GM19395 (cell line): ENCODE measurements around the gene ZGRF1.
"Not testable (repeated sequence)": the region's sequence is repeated elsewhere in the genome, so short reads cannot be mapped to it uniquely, and the experiment has no call there.

Experiments used
- ATAC-seq: cut with Tn5 transposase; IDR thresholded peaks from one replicate; pipeline ENCODE4 v1.9.1; 2021; ENCODE audit warnings: mild to moderate bottlenecking, moderate library complexity; ENCODE audit not compliant: unreplicated experiment

Gene ZGRF1

DNA sequence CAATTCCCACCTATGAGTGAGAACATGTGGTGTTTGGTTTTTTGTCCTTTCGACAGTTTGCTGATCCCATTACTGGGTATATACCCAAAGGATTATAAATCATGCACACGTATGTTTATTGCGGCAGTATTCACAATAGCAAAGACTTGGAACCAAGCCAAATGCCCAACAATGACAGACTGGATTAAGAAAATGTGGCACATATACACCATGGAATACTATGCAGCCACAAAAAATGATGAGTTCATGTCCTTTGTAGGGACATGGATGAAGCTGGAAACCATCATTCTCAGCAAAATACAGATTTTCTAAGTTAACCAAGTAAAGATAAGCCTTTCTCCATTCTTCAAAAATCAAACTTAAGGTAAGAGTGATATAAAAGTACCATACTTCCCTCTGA lies 82.4 kb downstream of the ZGRF1 start:
- ATAC-seq = not testable (repeated sequence)

DNA sequence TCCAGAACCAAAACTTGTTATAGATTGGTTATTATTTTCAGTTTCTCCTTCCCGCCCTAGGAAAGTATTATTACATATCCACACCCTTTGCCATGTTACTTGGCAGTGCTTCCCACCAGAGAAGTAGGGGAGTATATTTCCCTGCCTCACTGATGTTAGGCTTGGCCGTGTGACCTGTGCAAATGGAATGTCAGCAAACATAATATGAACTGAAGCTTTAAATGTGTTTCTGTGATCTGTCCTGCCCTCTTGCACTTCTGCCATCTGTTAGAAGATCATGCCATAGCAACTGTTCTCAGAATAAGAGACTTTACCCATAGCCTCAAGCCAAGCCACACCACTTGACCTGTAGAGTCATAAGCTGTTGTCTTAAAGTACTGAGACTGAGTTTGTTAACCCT lies 84.0 kb downstream of the ZGRF1 start:
- no peak for ATAC-seq

DNA sequence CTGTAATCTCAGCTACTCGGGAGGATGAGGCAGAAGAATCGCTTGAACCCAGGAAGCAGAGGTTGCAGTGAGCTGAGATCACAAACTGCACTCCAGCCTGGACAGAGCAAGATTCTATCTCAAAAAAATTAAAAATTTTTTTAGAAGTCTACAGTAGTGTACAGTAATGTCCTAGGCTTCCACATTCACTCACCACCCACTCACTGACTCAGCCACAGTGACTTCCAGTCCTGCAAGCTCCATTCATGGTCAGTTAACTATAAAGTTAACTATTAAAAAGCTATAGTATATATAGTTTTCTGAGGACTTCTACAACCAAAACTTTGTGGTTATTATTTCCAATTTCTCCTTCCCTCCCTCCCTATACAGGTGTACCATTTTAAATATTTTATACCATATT lies 86.0 kb downstream of the ZGRF1 start:
- ATAC-seq = no peak

DNA sequence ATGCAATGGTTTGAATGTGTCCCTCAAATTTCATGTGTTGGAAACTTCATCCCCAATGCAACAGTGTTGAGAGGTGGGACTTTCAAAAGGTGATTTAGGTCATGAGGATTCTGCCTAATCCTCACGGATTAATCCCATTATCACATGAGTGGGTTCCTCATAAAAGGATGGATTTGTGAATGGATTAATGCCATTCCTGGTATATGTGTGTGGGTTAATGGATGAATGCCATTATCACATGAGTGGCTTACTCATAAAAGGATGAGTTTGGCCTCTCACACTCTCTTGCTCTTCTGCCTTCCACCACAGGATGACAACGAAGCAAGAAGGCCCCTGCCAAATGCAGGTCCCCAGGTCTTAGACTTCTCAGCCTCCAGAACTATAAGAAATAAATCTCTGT lies 90.2 kb downstream of the ZGRF1 start:
- no peak for ATAC-seq

DNA sequence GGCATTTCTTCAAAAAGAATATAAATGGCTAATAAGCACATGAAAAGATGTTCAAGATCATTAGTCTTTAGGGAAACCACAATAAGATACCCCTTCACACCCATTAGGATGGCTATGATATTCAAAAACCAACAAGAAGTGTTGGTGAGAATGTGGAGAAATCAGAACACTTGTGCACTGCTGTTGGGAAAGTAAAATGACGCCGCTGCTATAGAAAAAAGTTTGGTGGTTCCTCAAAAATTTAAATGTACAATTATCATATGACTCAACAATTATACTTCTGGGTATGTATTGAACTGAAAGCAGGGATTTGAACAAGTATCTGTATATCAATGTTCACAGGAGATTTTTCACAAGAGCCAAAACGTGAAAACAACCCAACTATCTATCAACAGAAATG lies 91.4 kb downstream of the ZGRF1 start:
- no peak for ATAC-seq

DNA sequence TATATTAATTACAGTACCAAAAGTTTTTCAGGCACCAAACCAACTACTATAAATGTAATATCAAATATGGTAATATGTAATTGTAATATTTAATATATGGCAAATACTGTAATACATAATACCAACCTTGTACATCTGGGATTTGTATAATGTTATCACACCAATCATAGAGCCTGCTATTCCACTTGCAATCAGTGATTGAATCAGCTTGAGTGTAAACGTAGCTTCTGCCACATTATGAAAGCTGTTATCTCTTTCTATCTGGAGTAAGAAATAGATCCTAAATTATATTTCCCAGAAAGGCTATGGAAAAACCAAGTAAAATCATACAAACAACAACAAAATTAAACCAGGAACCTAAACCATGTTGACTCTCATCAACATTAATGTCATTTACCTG lies 96.0 kb downstream of the ZGRF1 start:
- no peak for ATAC-seq

DNA sequence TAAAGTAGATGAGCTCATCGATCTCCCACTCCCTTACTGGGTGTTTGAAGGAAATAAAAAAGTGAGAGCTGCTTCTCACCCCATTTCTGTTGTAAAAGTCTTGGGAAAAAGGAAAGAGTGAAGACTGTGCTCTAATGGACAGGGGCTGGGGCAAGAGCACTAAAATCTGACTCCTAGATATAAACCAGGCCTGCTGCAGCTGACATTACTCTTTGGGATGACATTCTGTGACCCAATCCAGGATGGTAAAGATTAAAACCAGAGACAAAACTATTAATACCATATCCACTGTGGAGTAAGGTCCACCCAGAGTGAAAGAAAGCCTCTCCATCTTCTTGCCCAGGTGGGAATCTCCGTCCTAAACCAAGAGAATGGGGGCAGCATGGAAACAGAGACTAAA lies 100.6 kb downstream of the ZGRF1 start:
- ATAC-seq = no peak

DNA sequence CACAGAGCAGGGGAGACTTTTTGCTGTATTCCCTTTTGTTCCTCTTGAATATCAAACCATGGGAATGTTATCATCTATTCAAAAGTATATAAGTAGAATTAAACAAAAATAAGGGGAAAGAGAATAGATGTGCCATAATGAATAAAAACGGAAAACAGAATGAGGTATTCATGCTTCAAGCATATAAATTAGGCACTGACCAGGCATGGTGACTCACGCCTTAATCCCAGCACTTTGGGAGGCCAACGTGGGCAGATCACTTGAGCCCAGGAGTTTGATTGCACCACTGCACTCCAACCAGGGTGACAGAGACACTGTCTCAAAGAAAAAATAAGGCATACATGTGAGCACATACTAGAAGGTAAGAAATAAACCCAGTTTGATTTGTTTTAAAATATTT lies 104.4 kb downstream of the ZGRF1 start:
- no peak for ATAC-seq

DNA sequence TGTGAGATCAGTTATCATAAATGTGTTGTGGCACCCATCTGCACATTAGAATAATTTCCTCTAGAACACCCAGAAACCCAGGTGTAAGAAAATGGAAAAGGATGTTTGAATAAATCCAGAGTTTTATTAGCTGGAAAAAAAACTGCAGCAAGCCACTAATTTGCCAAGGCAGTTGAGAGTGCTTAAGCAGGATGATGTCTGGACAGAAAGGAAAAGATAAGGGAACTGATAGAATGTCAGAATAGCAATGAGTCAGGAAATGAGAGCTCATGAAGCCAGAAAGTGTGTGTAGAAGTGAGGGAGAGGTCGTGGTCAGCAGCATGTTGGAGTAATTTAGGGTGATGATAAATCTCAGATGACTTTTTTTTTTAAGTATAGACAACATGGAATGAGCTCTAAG lies 105.6 kb downstream of the ZGRF1 start:
- ATAC-seq = no peak

DNA sequence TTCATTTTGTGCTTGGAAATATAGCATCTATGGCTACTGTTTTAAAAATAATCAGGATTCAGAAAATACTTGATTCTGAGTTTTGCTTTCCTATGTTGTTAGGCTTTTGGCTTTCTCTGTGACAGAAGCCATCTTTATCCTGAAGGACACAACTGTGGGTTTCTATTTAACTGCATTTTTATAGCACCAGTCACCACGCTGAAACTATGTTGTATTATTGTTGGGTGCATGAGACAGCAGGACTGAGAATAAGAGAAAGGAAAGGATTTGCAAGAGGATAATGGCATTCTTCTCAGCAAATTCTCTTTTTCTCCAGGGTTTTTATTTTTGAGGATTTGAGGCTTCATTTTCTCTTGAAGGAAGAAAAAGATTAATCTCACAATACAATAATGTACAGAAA lies 110.6 kb downstream of the ZGRF1 start:
- ATAC-seq = no peak

DNA sequence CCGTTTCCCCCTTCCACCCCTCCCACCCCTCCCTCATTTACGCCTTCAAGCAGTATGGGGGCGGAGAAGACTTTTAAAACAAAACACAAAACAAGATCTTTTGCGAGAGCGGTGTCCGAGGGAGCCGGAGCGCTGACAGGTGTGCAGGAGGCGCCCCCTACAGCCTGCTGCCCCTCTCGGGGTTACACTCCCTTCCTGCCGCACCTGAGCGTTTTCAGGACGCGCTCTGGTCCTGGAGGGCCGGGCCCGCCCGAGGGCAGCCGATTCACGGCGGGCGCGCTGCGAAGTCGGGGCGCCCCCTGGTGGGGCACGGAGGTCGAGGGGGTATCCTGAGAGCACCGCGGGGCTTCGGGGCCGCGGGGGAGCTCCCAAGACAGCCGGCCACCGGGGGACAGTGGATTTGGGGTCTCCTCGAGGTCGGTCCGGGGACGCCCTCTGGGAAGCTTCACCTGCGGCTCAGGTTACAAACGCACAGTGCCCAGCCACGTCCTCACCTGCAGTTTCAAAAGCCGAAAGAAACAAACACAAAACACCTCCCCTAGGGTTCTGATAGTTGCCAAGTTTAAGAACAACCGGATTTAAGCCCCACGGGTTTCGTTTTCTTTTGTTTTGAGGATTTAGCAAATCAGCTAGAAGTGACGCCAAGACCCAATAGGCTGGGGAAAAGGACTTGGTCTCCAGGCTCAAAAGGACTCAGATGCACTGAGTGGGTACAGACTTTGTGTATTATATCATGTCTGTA lies 112.8 kb downstream of the ZGRF1 start:
- ATAC-seq = peak; percentile 80

DNA sequence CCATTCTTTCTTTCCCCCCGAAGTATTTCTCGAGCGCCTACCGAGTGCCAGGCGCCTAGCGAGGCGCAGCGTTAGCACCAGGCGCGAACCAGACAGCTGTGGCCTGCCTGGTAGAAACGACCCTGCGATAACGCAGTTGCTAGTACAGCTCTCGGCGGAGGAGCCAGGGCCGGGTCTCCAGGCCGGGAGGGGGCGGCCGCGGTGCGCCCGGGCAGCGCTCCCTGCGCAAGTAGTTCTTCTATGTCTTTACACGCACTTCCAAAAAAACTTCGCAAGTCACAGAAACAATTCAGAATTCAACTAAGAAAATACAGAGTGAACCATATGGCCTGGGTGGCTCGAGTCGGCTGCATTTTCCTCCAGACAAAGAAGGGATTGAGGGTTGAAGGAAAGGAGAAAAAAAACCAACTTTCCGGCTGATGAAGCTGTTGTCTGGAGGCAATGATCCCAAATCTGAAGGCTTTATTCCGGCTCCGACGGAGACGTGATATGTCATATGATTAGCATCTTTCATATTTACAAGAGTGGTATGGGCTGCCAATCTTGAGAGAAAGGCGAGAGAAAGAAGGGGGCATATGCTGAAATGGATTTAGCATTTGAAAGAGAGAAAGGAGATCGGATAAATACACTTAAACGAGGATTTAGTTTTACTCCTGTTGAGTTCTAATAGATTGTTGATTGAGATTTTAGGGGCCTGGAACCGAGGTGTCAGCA lies 113.5 kb downstream of the ZGRF1 start:
- ATAC-seq = peak; percentile 43

DNA sequence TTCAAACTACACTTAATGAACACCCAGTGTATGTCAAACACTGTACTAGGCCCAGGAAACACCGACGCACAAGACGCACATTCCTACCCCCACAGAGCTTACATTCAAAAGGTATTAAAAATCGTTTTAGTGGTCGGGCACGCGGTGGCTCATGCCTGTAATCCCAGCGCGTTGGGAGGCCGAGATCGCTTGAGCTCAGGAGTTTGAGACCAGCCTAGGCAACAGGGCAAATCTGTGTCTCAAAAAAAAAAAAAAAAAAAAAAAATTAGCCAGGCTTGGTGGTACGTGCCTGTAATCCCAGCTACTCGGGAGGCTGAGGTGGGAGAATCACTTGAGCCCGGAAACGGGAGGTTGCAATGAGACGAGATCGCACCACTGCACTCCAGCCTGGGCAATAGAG lies 114.3 kb downstream of the ZGRF1 start:
- ATAC-seq = not testable (repeated sequence)

DNA sequence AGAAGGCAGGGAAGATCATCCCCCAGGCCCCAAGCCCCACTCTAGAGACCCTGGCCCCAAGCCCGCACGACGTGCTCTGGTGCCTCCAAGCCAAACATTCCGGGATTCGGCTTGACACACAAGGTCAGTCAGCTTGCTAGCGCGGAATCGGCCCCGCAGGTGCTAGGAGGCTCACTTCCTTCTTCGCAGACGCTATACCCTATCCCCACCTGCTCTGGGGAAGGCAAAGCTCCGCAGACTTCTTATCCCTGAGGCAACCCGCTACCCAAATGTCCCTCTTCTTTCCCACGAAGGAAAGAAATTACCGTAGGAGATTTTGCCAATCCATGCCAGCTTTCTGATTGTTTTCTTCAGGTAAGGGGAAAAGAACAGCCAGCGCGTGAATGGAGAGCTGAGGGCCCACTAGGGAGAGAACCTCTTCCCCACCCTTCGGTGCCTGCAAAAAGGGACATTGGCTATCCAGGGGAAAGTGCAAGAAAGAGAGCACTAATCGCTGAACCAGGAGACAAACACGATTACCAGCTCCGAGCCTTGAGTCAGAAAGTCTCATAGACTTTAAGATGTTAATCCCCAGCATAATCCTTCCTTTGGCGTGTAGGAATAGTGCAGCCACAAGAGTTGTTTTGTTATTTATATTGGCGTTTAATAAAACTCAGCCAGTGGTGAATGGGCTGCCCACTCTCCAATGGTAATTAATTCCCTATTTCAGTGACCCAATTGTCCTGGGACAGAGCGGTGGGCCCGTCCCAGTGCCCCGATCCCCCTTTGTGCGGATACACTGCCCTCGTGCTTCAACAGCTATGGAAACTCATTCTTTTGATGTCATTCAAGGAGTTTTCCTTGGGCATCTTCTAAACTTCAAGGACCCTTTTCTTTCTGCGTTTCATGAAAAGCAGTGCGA lies 115.3 kb downstream of the ZGRF1 start:
- peak; percentile 18 for ATAC-seq

DNA sequence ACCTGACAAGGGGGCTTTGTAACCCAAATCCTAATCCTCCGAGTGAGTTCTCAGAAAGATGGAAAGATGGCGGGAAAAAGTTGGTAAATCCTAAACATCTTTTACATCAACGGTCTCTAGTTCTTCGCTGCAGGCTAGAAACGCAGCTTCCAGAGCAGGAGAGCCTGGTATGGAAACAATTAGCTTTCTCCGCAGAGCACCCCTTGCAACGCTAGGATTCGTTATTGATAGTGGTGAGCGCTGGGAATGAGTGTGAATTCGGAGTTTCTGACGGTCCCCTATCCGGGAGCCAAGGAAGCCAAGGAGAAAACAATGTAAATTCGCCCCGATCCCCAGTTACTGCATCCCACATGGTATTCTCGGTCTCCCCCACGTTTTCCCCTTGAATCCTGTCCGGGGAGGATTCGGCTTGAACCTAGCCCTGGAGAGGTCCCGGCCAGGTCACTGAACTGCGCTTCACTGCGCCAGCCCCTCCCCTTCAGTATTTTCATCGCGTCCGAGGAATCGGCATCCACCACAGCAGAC lies 116.0 kb downstream of the ZGRF1 start:
- ATAC-seq = no peak

DNA sequence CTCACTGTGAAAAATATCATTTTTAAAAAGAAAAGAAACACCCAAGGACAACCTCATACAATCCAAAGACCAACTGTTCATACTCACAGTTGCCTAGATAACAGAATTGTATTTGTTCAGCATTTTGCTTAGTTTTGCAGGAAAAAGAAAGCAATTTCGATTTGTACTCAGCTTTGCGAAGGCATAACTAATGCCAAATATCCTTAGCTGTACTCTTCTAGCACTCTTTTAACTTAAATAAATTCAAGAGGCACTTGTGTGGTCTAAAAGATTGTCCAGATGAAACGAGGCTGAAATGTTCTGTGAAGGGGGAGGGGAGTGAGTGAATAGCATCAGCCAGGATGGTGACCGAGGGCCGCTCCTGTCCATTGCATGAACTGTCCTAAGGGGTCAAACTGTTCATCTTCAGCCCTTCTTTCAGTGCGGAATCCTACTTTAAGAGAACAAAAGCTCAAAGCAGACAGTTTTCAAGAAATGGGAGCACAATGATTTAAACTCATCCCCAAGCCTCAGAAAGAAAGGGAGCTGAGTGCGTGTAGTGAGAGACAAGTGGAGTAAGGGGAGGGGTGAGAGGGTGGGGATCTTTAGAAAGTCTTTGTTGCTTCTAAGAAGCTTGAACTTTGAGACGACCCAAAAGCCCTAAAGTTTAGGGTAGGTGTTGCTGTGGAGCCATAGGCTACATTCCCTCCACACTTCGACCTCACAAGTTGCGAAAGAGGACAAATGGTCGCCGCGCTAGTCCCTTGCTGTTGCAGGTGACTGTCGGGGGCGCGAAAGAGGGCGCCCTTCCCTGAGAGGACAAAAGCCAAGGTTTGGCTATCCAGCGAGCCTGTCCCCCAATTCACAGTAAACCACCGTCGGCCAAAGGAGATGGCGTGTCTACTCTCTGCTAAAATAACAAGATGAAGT lies 116.8 kb downstream of the ZGRF1 start:
- no peak for ATAC-seq

DNA sequence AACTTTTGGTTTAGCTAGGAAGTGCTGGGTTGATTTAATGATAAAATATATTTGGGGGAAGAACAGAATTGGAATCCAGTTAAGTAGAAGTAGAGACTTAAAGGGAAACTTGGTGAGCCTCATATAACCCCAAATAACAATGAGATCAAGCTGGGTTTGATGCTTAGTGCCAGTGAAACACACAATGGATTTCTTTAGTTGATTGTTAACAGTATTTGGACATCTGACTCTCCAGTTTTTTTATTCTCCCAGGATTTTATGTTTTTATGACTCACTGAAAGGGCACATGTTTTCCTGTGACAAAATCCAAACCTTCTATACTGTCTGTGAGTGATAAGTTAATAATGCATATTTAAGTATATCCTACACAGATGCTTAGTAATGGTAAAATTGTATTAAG lies 118.0 kb downstream of the ZGRF1 start:
- no peak for ATAC-seq

DNA sequence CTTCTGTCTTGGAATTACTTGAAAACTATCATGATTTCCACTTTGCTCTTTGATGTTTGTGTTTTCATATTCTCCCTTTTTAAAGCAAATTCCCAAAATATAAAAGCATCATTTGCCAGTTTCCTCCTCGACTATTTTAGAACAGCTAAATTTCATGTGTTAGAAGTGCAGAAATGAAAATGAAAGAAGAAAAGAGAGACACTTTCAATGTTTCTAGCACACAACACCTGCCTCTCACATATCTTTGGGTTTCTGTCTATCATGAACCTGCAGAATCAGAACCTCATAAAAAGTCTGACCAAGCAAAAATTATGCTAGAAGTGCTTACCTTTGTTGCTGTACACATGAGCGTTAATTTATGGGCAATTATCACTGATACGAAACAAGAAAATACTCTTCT lies 118.8 kb downstream of the ZGRF1 start:
- ATAC-seq = no peak

DNA sequence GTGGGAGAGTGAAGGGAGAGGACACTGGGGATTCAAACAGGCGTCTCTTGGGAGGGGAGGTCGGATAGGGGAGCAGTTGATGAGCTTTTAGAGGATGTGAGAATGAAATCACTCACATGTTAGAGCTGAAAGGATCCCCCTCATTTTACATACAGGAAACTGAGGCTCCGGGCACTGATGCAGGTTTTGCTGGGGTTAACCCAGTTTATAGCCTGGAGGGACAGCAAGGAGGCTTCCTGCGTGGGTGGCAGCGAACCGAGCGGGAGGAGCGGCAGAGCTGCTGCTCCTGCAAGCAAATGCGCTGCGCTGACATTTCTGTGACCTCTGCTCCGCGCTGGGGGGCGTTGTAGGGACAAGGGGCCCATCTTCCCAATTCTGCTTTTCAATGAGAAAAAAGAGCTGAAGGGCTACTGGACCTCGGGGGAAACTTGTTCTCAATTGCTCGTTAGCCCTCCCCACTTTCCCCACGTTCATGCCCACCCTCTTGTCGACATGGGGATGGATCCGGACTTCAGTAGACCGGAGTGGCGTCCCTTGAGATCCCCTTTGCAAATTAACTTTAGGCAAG lies 119.6 kb downstream of the ZGRF1 start:
- ATAC-seq = peak; percentile 13

DNA sequence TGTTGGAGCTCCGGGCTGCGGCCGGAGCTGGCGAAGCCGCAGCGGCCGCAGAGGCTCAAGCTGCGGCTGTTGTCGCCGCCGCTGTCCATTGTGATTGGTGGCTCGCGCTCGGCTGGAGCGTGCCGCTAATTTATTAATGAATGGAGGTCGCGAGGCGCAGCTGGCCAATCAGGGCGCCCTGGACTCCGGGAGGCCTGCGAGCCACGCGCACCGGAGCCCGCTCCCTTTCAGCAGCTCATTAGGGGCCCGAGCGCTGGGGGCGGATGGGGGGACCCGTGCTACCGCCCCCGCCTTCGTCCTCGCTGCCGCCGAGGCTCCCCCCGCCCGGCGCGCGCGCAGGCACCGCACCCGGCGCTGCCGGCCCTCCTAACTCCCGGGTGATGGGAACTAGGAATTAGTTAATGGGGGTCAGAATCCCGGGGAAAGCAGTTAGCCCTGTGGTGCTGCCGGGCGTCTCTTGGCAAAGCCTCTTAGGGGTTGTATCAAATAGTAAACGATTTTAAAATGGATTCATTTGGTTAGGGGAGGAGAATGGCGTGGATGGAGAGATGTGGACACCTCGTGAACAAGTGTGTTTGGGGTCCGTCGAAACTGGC lies 120.1 kb downstream of the ZGRF1 start:
- peak; percentile 28 for ATAC-seq
